ENCODE measurements around the gene NMT1.

GRCh38 chr17:45022288-45022648 is 38.8 kb upstream of the NMT1 start:
- TF ChIP-seq, protein P1, sequence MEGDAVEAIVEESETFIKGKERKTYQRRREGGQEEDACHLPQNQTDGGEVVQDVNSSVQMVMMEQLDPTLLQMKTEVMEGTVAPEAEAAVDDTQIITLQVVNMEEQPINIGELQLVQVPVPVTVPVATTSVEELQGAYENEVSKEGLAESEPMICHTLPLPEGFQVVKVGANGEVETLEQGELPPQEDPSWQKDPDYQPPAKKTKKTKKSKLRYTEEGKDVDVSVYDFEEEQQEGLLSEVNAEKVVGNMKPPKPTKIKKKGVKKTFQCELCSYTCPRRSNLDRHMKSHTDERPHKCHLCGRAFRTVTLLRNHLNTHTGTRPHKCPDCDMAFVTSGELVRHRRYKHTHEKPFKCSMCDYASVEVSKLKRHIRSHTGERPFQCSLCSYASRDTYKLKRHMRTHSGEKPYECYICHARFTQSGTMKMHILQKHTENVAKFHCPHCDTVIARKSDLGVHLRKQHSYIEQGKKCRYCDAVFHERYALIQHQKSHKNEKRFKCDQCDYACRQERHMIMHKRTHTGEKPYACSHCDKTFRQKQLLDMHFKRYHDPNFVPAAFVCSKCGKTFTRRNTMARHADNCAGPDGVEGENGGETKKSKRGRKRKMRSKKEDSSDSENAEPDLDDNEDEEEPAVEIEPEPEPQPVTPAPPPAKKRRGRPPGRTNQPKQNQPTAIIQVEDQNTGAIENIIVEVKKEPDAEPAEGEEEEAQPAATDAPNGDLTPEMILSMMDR (conservative IDR thresholded peaks at IDR 0.05; ENCODE audit: low read depth in 2 of 2) = no peak; a peak in 1 of 4 replicates
- TF ChIP-seq EZH2 (IDR thresholded peaks at IDR 0.05; ENCODE audit: low read depth, unreplicated experiment) = no peak
